HG03432 (cell line): ENCODE measurements around the gene NRTN.
"Not testable (repeated sequence)": the region's sequence is repeated elsewhere in the genome, so short reads cannot be mapped to it uniquely, and the experiment has no call there.

Experiments
- ATAC-seq: cut with Tn5 transposase; IDR thresholded peaks from one replicate; pipeline ENCODE4 v1.9.1; 2021; ENCODE audit warnings: mild to moderate bottlenecking, moderate library complexity; ENCODE audit not compliant: unreplicated experiment

NRTN gene

GRCh38 chr19:5864725-5865486 lies 60.0 kb downstream of the NRTN start:
- no peak for ATAC-seq

- no peak for ATAC-seq
These were observed 60.9 kb downstream of the NRTN start for GRCh38 chr19:5865772-5866171.

GRCh38 chr19:5867201-5868136 lies 62.6 kb downstream of the NRTN start:
- no peak for ATAC-seq

GRCh38 chr19:5870986-5871394 lies 66.1 kb downstream of the NRTN start:
- no peak for ATAC-seq

GRCh38 chr19:5873617-5874199 lies 68.8 kb downstream of the NRTN start:
- no peak for ATAC-seq

- not testable (repeated sequence) for ATAC-seq
These were observed 69.6 kb downstream of the NRTN start for GRCh38 chr19:5874496-5874895.

- ATAC-seq: no peak
These were observed 72.6 kb downstream of the NRTN start for GRCh38 chr19:5877427-5877826.

GRCh38 chr19:5877882-5878281 lies 73.0 kb downstream of the NRTN start:
- no peak for ATAC-seq
